ENCODE measurements around the gene SHISA8.

SHISA8 gene

DNA sequence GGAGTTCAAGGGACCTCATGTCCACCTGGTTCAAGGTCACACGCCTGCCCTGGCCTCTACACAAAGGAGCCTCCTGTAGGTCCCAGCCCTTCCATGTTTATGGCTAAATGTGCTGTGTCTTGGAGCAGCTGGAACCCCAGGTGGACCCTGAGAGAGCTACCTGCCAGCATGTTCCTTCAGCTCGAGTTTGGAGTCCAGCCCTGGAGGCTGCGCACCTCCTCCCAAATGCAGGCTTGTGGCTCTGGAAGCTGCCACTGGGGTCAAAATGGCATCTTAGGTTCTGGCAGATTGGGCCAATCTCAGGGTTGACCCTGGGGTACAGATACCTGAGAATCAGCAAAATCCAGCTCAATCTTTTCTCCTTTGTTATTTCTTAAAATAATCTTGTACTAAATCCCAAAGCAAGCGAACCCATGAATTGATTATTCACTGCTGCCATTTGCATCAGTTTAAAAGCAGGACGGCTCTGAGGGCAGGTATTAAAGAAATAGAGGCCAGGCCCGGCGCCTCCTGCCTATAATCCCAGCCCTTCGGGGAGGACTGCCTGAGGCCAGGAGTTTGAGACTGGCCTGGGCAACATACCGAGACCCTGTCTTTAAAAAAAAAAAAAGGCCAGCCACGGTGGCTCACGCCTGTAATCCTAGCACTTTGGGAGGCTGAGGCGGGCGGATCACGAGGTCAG, 8.9 kb upstream of the SHISA8 start:
- no peaks in the 10 kb centered on the region for H3K9me3 ChIP-seq
- no peak for DNase-seq
- H3K27ac ChIP-seq: no peak overlapping the region
- intact Hi-C loops (cut with DNase I; ENCODE audit: low total_unique reads): no loop called here
- H3K27me3 ChIP-seq: peaks cover 0 to 70% of the 10 kb centered on the region in 2 donors
- TF ChIP-seq, protein P1, sequence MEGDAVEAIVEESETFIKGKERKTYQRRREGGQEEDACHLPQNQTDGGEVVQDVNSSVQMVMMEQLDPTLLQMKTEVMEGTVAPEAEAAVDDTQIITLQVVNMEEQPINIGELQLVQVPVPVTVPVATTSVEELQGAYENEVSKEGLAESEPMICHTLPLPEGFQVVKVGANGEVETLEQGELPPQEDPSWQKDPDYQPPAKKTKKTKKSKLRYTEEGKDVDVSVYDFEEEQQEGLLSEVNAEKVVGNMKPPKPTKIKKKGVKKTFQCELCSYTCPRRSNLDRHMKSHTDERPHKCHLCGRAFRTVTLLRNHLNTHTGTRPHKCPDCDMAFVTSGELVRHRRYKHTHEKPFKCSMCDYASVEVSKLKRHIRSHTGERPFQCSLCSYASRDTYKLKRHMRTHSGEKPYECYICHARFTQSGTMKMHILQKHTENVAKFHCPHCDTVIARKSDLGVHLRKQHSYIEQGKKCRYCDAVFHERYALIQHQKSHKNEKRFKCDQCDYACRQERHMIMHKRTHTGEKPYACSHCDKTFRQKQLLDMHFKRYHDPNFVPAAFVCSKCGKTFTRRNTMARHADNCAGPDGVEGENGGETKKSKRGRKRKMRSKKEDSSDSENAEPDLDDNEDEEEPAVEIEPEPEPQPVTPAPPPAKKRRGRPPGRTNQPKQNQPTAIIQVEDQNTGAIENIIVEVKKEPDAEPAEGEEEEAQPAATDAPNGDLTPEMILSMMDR (IDR thresholded peaks at IDR 0.05): no peak
- H3K36me3 ChIP-seq: no peaks in the 10 kb centered on the region
- H3K4me3 ChIP-seq: no peak overlapping the region
- H3K4me1 ChIP-seq: peaks cover 0 to 25% (median 24%) of the 10 kb centered on the region in 4 donors

DNA sequence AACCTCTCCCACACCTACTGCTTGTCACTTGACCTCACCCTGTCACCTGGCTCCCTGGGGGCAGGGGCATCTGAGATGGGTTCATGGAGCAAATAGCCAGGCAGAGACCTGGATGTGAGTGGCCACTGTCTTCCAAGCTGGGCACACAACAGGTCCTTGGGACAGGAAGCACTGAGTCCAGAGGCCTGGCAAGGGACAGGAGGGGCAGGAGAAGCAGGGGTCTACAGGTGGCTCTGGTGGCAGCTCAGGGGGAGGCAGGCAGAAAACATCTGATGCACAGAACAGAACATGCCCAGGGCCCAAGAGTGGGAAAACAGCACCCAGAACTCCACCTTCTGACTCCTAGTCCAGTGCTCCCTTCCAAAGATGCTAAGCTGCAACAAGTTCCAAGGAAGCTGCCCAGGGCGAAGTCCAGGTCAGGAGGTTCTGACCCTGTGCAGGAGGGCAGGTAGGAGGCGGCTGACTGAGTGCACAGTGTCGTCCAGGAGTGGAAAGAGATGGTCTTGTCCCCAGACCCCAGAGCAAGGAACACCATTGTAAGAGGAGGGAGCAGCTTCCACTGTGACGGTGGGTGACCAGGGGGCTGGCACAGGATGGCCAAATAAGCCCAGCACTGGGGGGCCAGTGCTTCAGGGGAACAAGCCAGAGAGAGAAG, 8.2 kb upstream of the SHISA8 start:
- DNase-seq: no peak
- peaks cover 0 to 30% (median 25%) of the 10 kb centered on the region in 4 donors for H3K4me1 ChIP-seq
- H3K9me3 ChIP-seq: no peaks in the 10 kb centered on the region
- H3K36me3 ChIP-seq: no peaks in the 10 kb centered on the region
- no peak overlapping the region for H3K4me3 ChIP-seq
- TF ChIP-seq, protein P1 (IDR thresholded peaks at IDR 0.05): no peak
- no peak overlapping the region for H3K27ac ChIP-seq
- intact Hi-C loops (cut with DNase I; ENCODE audit: low total_unique reads): no loop called here
- peaks cover 0 to 72% of the 10 kb centered on the region in 2 donors for H3K27me3 ChIP-seq

DNA sequence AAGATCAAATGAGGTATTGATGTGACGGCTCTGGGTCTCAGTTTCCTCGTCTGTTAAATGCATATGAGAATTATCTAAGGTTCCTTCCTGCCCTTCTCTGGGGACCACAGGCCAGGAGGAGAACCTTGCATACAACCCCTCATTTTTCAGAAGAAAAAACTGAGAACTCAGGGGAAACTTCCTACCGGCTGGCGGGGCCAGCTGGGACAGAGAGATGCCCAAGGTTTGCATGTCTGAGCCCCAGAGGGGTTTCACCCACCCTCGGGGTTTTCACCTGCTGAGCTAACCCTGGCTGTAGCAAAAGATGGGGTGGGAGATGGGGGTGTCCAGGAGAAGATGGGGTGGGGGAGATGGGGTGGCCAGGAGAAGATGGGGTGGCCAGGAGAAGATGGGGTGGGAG, 7.5 kb upstream of the SHISA8 start:
- TF ChIP-seq, protein P1 (IDR thresholded peaks at IDR 0.05): no peak
- Histone ChIP-seq H3K27ac (no peak overlapping the region), H3K27me3 (peaks cover 0 to 74% of the 10 kb centered on the region in 2 donors), H3K4me3 (no peak overlapping the region), H3K36me3 (no peaks in the 10 kb centered on the region), H3K9me3 (no peaks in the 10 kb centered on the region), H3K4me1 (peaks cover 0 to 36% (median 28%) of the 10 kb centered on the region in 4 donors)
- intact Hi-C loops (cut with DNase I; ENCODE audit: low total_unique reads): no loop called here
- no peak for DNase-seq

DNA sequence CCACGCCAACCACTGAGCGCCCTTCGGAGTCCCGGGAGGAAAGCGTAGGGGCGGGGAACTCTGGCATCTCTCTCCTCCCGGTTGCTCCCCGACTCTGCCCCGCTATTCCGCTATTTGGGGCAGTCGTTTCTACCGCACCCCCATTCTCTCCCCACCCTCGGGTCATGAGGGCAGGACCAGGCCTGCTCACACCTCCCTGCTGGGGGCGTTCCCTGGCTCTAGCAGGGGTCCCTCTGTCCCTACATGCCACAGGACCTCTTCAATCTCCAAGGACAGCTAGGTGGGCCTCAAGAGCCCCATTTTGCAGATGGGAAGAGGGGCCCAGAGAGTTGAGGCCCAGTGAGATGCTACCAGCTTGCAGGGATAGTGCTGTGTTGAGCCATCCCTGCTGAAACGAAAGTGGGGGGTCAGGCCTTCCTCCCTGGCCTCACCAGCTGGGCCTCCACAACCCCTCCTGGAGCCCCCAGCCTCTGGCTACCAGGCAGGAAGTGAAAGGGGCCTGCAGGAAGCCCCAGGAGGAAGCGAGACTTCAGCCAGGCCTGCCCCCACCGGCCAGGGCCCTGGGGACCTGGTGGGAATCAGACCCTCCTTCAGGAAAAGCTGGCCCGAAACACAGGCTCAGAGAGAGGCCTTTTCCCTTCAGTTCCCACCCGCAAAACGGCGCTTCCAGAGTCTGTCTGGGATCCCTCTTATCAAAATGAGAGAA, 5.5 kb upstream of the SHISA8 start:
- no peaks in the 10 kb centered on the region for H3K9me3 ChIP-seq
- TF ChIP-seq, protein P1 (IDR thresholded peaks at IDR 0.05): no peak
- H3K36me3 ChIP-seq: no peaks in the 10 kb centered on the region
- H3K27ac ChIP-seq: no peak overlapping the region
- H3K27me3 ChIP-seq: peaks cover 0 to 73% of the 10 kb centered on the region in 2 donors
- intact Hi-C loops (cut with DNase I; ENCODE audit: low total_unique reads): no loop called here
- H3K4me3 ChIP-seq: peak overlapping the region; percentile 42 to 54
- peaks cover 0 to 27% (median 18%) of the 10 kb centered on the region in 4 donors for H3K4me1 ChIP-seq
- DNase-seq: no peak

DNA sequence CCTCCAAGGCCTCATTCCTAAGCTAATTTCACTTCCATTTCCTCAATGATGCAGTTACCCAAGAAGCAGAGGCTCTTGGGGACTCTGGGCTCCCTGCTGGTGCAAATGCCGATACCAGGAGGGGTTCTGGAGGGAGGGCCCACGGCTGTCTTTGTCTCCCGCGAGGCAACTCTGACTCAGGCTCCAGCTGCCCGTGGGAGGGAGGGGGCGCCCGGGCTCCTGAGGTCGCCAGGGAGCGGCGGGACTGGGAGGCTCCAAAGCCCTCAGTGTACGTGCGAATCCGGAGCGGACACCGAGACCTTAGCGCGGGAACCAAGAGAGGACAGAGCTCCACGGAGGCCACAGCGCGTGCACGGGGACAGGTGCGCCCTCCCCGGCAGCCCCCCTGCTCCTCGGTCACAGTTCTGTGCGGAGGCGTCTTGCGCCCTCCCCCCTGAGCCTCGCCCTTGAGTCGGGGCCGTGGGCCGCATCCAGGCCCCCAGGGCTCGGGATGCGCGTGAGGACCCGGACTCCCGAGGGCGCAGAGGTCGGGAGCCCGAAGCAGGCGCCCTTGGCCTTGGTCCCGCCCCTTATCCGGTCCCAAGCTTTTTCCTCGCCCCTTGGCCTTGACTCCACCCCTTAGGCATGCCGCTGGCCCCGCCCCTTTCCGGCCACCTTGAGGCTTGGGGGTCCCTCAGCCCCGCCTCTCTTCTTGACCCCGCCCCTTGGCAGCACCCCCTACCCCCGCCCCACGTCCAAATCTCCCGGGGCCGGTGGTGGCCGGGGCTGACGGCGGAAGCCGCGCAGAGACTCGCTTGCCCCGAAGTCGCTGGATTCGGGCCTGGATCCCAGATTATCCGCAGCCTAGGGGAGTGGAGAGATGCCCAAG, 4.7 kb upstream of the SHISA8 start:
- H3K27me3 ChIP-seq: peaks cover 0 to 76% of the 10 kb centered on the region in 2 donors
- no peak overlapping the region for H3K27ac ChIP-seq
- H3K36me3 ChIP-seq: no peaks in the 10 kb centered on the region
- H3K4me3 ChIP-seq: peak overlapping the region; percentile 42 to 54
- no peaks in the 10 kb centered on the region for H3K9me3 ChIP-seq
- peaks cover 0 to 35% (median 26%) of the 10 kb centered on the region in 4 donors for H3K4me1 ChIP-seq
- DNase-seq: no peak
- TF ChIP-seq, protein P1 (IDR thresholded peaks at IDR 0.05): no peak
- intact Hi-C loops (cut with DNase I; ENCODE audit: low total_unique reads): no loop called here

All from tibial artery (tissue), 4 donors.